ENCODE measurements around the gene ST3GAL2. TPM values are rescaled to one million over a fixed set of nuclear protein-coding genes. Genes with fewer than 3 reads are reported as not detected.

ST3GAL2 gene
- total and polyA plus RNA-seq, 4 donors: 8.4 to 37.0 (median 30.5) TPM

- ATAC-seq (ENCODE audit: insufficient read depth, low FRiP score): no peak
- Histone ChIP-seq H3K4me3 (no peak overlapping the region), H3K9me3 (ENCODE audit: control insufficient read depth in 4 of 4, insufficient read depth in 3 of 4, low read length in 3 of 4) (peaks cover 0 to 2% (median 0%) of the 10 kb centered on the region in 4 donors), H3K9ac (ENCODE audit: insufficient read depth in 1 of 2, low read length in 2 of 2) (no peak overlapping the region), H3K4me1 (ENCODE audit: control insufficient read depth in 5 of 5, insufficient read depth in 5 of 5, low read length in 5 of 5) (peaks cover 0 to 13% (median 7%) of the 10 kb centered on the region in 5 donors), H3K27ac (ENCODE audit: low read depth in 1 of 2, low read length in 1 of 2) (no peak overlapping the region), H3K36me3 (ENCODE audit: control insufficient read depth in 4 of 4, insufficient read depth in 4 of 4, low read length in 4 of 4) (peaks cover 2 to 29% (median 15%) of the 10 kb centered on the region in 4 donors), H3K27me3 (ENCODE audit: control insufficient read depth in 3 of 3, insufficient read depth in 3 of 3, low read length in 2 of 3) (no peaks in the 10 kb centered on the region)
- no peak for DNase-seq
- 88% methylated on average over 16 of the region's 16 CpGs for WGBS, 2 donors
- no peak for TF ChIP-seq CTCF (IDR thresholded peaks at IDR 0.05; ENCODE audit: control extremely low read depth, extremely low read depth)
These were observed 63.0 kb downstream of the ST3GAL2 start for GRCh38 chr16:70375636-70376611.

GRCh38 chr16:70374213-70374612, 64.7 kb downstream of the ST3GAL2 start:
- peaks cover 0 to 2% (median 0%) of the 10 kb centered on the region in 4 donors for H3K9me3 ChIP-seq (ENCODE audit: control insufficient read depth in 4 of 4, insufficient read depth in 3 of 4, low read length in 3 of 4)
- ATAC-seq (ENCODE audit: insufficient read depth, low FRiP score) (no peak), DNase-seq (no peak)
- 96 to 97% methylated on average over 8 of the region's 8 CpGs for WGBS, 2 donors
- H3K27me3 ChIP-seq (ENCODE audit: control insufficient read depth in 3 of 3, insufficient read depth in 3 of 3, low read length in 2 of 3): no peaks in the 10 kb centered on the region
- no peak for TF ChIP-seq CTCF (IDR thresholded peaks at IDR 0.05; ENCODE audit: control extremely low read depth, extremely low read depth)
- peaks cover 3 to 37% (median 21%) of the 10 kb centered on the region in 4 donors for H3K36me3 ChIP-seq (ENCODE audit: control insufficient read depth in 4 of 4, insufficient read depth in 4 of 4, low read length in 4 of 4)
- H3K27ac ChIP-seq (ENCODE audit: low read depth in 1 of 2, low read length in 1 of 2): no peak overlapping the region
- H3K4me1 ChIP-seq (ENCODE audit: control insufficient read depth in 5 of 5, insufficient read depth in 5 of 5, low read length in 5 of 5): peaks cover 0 to under 1% (median 0%) of the 10 kb centered on the region in 5 donors
- H3K4me3 ChIP-seq: no peak overlapping the region
- no peak overlapping the region for H3K9ac ChIP-seq (ENCODE audit: insufficient read depth in 1 of 2, low read length in 2 of 2)

DNA sequence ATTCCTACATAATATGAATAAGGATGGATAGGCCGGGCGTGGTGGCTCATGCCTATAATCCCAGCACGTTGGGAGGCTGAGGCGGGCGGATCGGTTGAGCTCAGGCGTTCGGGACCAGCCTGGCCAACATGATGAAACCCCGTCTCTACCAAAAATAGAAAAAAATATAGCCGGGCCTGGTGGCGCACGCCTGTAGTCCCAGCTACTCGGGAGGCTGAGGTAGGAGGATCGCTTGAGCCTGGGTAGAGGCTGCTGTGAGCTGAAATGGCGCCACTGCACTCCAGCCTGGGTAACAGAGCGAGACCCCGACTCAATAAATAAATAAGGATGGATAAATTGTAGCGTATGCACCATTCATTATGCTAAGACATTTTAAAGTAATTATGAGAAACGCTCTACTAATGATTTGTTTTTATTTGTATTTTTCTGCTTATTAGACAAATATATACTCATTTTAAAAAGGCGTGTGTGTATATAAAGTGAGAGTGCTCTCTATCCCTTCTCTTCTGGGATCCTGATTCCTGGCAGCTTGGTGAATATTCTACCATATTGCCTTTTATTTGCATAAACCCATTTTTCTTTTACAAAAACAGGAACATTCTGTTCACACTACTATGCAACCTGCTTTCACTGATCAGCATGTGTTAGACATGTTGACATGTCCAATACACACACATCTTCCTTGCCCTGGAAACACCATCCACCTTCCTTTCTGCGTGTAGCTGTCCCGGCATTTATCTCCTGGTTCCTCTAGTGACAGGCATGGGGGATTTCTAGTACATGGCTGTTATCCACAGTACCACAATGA, 65.8 kb downstream of the ST3GAL2 start:
- 96 to 98% methylated on average over 22 of the region's 22 CpGs for WGBS, 2 donors
- no peak overlapping the region for H3K4me3 ChIP-seq
- no peak for ATAC-seq (ENCODE audit: insufficient read depth, low FRiP score)
- H3K27me3 ChIP-seq (ENCODE audit: control insufficient read depth in 3 of 3, insufficient read depth in 3 of 3, low read length in 2 of 3): no peaks in the 10 kb centered on the region
- H3K9me3 ChIP-seq (ENCODE audit: control insufficient read depth in 4 of 4, insufficient read depth in 3 of 4, low read length in 3 of 4): peaks cover 0 to 2% (median 0%) of the 10 kb centered on the region in 4 donors
- TF ChIP-seq CTCF (IDR thresholded peaks at IDR 0.05; ENCODE audit: control extremely low read depth, extremely low read depth): no peak
- H3K9ac ChIP-seq (ENCODE audit: insufficient read depth in 1 of 2, low read length in 2 of 2): no peak overlapping the region
- H3K27ac ChIP-seq (ENCODE audit: low read depth in 1 of 2, low read length in 1 of 2): no peak overlapping the region
- peaks cover 3 to 36% (median 21%) of the 10 kb centered on the region in 4 donors for H3K36me3 ChIP-seq (ENCODE audit: control insufficient read depth in 4 of 4, insufficient read depth in 4 of 4, low read length in 4 of 4)
- no peaks in the 10 kb centered on the region for H3K4me1 ChIP-seq (ENCODE audit: control insufficient read depth in 5 of 5, insufficient read depth in 5 of 5, low read length in 5 of 5)
- DNase-seq: no peak

Data from lung (tissue), 12 donors.